Sigmoid colon (tissue), 7 donors: Measurements from ENCODE around the gene ZNF672. TPM values are rescaled to one million over a fixed set of nuclear protein-coding genes. Genes with fewer than 3 reads are reported as not detected.

ENCODE experiments used
- DNase-seq: peaks from one replicate; pipeline ENCODE4 v3.0.0-alpha.2; 2019
- H3K27ac ChIP-seq, 4 donors: fragments of 200-600 bp; sonication (generic); one replicate each; pipeline ENCODE4 v1.5.1; 2016 to 2019; ENCODE audit warnings: mild to moderate bottlenecking in 1 of 4
- H3K27me3 ChIP-seq, 3 donors: fragments of 200-600 bp; sonication (generic); one replicate each; pipeline ENCODE4 v1.5.1; 2019; ENCODE audit warnings: mild to moderate bottlenecking in 1 of 3
- H3K36me3 ChIP-seq, 4 donors: fragments of 200-600 bp; sonication (generic); one replicate each; pipeline ENCODE4 v1.5.1; 2016 to 2019
- H3K4me1 ChIP-seq, 4 donors: fragments of 200-600 bp; sonication (generic); one replicate each; pipeline ENCODE4 v1.5.1; 2017 to 2019
- H3K4me3 ChIP-seq, 4 donors: fragments of 200-600 bp; sonication (generic); one replicate each; pipeline ENCODE4 v1.5.1; 2017 to 2019; ENCODE audit warnings: mild to moderate bottlenecking in 2 of 4, moderate library complexity in 1 of 4
- H3K9me3 ChIP-seq, 4 donors: fragments of 200-600 bp in 3 of 4; sonication (generic) in 3 of 4; one replicate each; pipeline versions ENCODE4 v1.5.1 to v1.6.1; 2013 to 2019
- CTCF ChIP-seq, 4 experiments: fragments of 450-650 bp in 3 of 4; fragments of 200-600 bp in 1 of 4; IDR thresholded peaks; one replicate each; pipeline ENCODE4 v1.5.1; 2016 to 2019; ENCODE audit warnings: antibody characterized with exemption in 4 of 4, mild to moderate bottlenecking in 3 of 4, moderate library complexity in 2 of 4
- EP300 ChIP-seq, 4 donors: sonication (generic); formaldehyde crosslinking; IDR thresholded peaks; one replicate each; pipeline ENCODE4 v1.6.1; 2017; ENCODE audit warnings: antibody characterized with exemption in 4 of 4
- POLR2A ChIP-seq, 2 donors: fragments of 450-650 bp; IDR thresholded peaks; one replicate each; pipeline ENCODE4 v1.6.1; 2016; ENCODE audit warnings: antibody characterized with exemption in 2 of 2, mild to moderate bottlenecking in 2 of 2, moderate library complexity in 2 of 2
- POLR2AphosphoS5 ChIP-seq, 4 donors: sonication (generic); formaldehyde crosslinking; IDR thresholded peaks; one replicate each; pipeline ENCODE4 v1.6.1; 2017; ENCODE audit warnings: antibody characterized with exemption in 4 of 4
- WGBS, 2 donors: extraction: QIAGEN DNeasy Blood & Tissue Kit; methylation state at CpG; one replicate each; pipeline ENCODE4 v1.1.7; 2013; 5-methylcytosine and 5-hydroxymethylcytosine counted together
- intact Hi-C: fragments of 100-400 bp; cut with DNase I; formaldehyde crosslinking; loops from one replicate; pipeline ENCODE4 v1.15.1; 2023
- polyA plus RNA-seq, 3 donors: library from polyadenylated mRNA; stranded (reverse); fragments of 200-250 nt; gene quantifications; one replicate each; pipeline ENCODE4 v1.2.3, GENCODE V29; 2013
- total RNA-seq, 4 donors: library from RNA; depleted of rRNA; stranded (reverse); fragments of >200 nt; gene quantifications; one replicate each; pipeline ENCODE4 v1.1.0, GENCODE V29; 2016
- donor health status: healthy with polysubstance abuse.
- donor health status: Bipolar disorder and iron deficiency.
- donor health status: healthy.

The ZNF672 gene
- total and polyA plus RNA-seq, 7 donors: 14.4 to 31.1 (median 21.4) TPM

GRCh38 chr1:248843687-248844086 lies 5.7 kb downstream of the ZNF672 start:
- peaks cover 0 to 42% (median 39%) of the 10 kb centered on the region in 4 donors for H3K4me1 ChIP-seq
- no peak for DNase-seq
- H3K27ac ChIP-seq: no peak overlapping the region
- H3K27me3 ChIP-seq: no peaks in the 10 kb centered on the region
- no peak for TF ChIP-seq POLR2AphosphoS5 (IDR thresholded peaks at IDR 0.05)
- no peak for TF ChIP-seq EP300 (IDR thresholded peaks at IDR 0.05)
- no peak for TF ChIP-seq POLR2A (IDR thresholded peaks at IDR 0.05)
- no peak for TF ChIP-seq CTCF (IDR thresholded peaks at IDR 0.05)
- H3K36me3 ChIP-seq: peaks cover 26 to 44% (median 40%) of the 10 kb centered on the region in 4 donors
- no peaks in the 10 kb centered on the region for H3K9me3 ChIP-seq
- H3K4me3 ChIP-seq: no peak overlapping the region
- 60 to 95% methylated on average over 3 of the region's 3 CpGs for WGBS, 2 donors
- intact Hi-C loops: no loop called here

GRCh38 chr1:248844526-248844925 lies 6.5 kb downstream of the ZNF672 start:
- intact Hi-C loops: no loop called here
- Histone ChIP-seq H3K4me1 (peaks cover 0 to 36% (median 34%) of the 10 kb centered on the region in 4 donors), H3K27ac (no peak overlapping the region), H3K4me3 (no peak overlapping the region), H3K9me3 (no peaks in the 10 kb centered on the region), H3K36me3 (peaks cover 30 to 53% (median 45%) of the 10 kb centered on the region in 4 donors), H3K27me3 (no peaks in the 10 kb centered on the region)
- TF ChIP-seq POLR2AphosphoS5 (IDR thresholded peaks at IDR 0.05): no peak
- TF ChIP-seq CTCF (IDR thresholded peaks at IDR 0.05): no peak
- no peak for TF ChIP-seq EP300 (IDR thresholded peaks at IDR 0.05)
- TF ChIP-seq POLR2A (IDR thresholded peaks at IDR 0.05): no peak
- WGBS, 2 donors: 91 to 95% methylated on average over 8 of the region's 8 CpGs
- DNase-seq: no peak

GRCh38 chr1:248847181-248847955 lies 9.3 kb downstream of the ZNF672 start:
- Histone ChIP-seq H3K4me1 (peaks cover 0 to 8% (median 7%) of the 10 kb centered on the region in 4 donors), H3K9me3 (no peaks in the 10 kb centered on the region), H3K4me3 (no peak overlapping the region), H3K36me3 (peaks cover 30 to 73% (median 52%) of the 10 kb centered on the region in 4 donors), H3K27me3 (no peaks in the 10 kb centered on the region), H3K27ac (no peak overlapping the region)
- whole genome bisulfite sequencing, 2 donors: 96 to 98% methylated on average over 76 of the region's 76 CpGs
- no peak for DNase-seq
- TF ChIP-seq POLR2A (IDR thresholded peaks at IDR 0.05) (no peak), POLR2AphosphoS5 (IDR thresholded peaks at IDR 0.05) (no peak), CTCF (IDR thresholded peaks at IDR 0.05) (no peak), EP300 (IDR thresholded peaks at IDR 0.05) (no peak)
- intact Hi-C loops: no loop called here

- DNase-seq: no peak
- intact Hi-C loops: no loop called here
- no peak for TF ChIP-seq CTCF (IDR thresholded peaks at IDR 0.05)
- no peak for TF ChIP-seq POLR2A (IDR thresholded peaks at IDR 0.05)
- TF ChIP-seq EP300 (IDR thresholded peaks at IDR 0.05): no peak
- no peak for TF ChIP-seq POLR2AphosphoS5 (IDR thresholded peaks at IDR 0.05)
- H3K9me3 ChIP-seq: no peaks in the 10 kb centered on the region
- peaks cover 30 to 73% (median 52%) of the 10 kb centered on the region in 4 donors for H3K36me3 ChIP-seq
- no peak overlapping the region for H3K27ac ChIP-seq
- H3K4me1 ChIP-seq: peaks cover 0 to 1% (median under 1%) of the 10 kb centered on the region in 4 donors
- H3K27me3 ChIP-seq: no peaks in the 10 kb centered on the region
- WGBS, 2 donors: 96 to 98% methylated on average over 72 of the region's 72 CpGs
- H3K4me3 ChIP-seq: no peak overlapping the region
Observed at GRCh38 chr1:248847956-248848561, 10.0 kb downstream of the ZNF672 start.
